HCT116 (cell line): ENCODE measurements around the gene C1orf167. TPM values are rescaled to one million over a fixed set of nuclear protein-coding genes. Genes with fewer than 3 reads are reported as not detected.
"Not testable (repeated sequence)": the region's sequence is repeated elsewhere in the genome, so short reads cannot be mapped to it uniquely, and the experiment has no call there.

Source experiments
- ATAC-seq: fragments of 200-7000 bp; cut with Tn5 transposase; 2 replicates; pipeline ENCODE4 v1.9.1; 2020; ENCODE audit warnings: mild to moderate bottlenecking, moderate library complexity
- BruUV-seq: library from RNA; stranded (reverse); fragments of 400-500 nt; replicated peaks from 2 replicates; lab custom pipeline; 2021; lab: Mats Ljungman, UMichigan
- CTCF ChIA-PET: fragments of 300-600 bp; sonication (Branson Sonifier 250); formaldehyde crosslinking; loops from one replicate; lab custom pipeline; 2021; ENCODE audit warnings: antibody characterized with exemption; lab: Charles Lee
- POLR2A ChIA-PET: fragments of 300-600, 350-600 bp; sonication (Branson Sonifier 250); formaldehyde crosslinking; loops from one replicate; lab custom pipeline; 2021; ENCODE audit warnings: antibody characterized with exemption; lab: Charles Lee
- RAD21 ChIA-PET, 2 experiments: fragments of 300-600 bp; sonication (Branson Sonifier 250); formaldehyde crosslinking; loops; one replicate each; lab custom pipeline; 2023; ENCODE audit warnings: low total read pairs in 2 of 2; ENCODE audit not compliant: uncharacterized antibody in 2 of 2, unreplicated experiment in 2 of 2, low non-redundant PET in 1 of 2; lab: Charles Lee
- DNase-seq: peaks from one replicate; pipeline ENCODE4 v3.0.0-alpha.2; 2010; ENCODE audit warnings: low read depth, low spot score
- H2AFZ ChIP-seq: fragments of 200-600 bp; shearing (Covaris generic), sonication (generic); 2 replicates; pipeline ENCODE4 v1.6.1; 2017; ENCODE audit warnings: low read depth, mixed run types, mixed read lengths, antibody characterized with exemption, low read length; ENCODE audit not compliant: poor library complexity, severe bottlenecking
- H3K27ac ChIP-seq: 2 replicates; pipeline ENCODE4 v1.5.1; 2012; ENCODE audit warnings: low read depth, low read length
- H3K27me3 ChIP-seq: fragments of 200-600 bp; sonication (generic); 2 replicates; pipeline ENCODE4 v1.6.1; 2016; ENCODE audit warnings: mixed run types, low read length, mixed read lengths; ENCODE audit not compliant: insufficient read depth
- H3K36me3 ChIP-seq, 2 experiments: fragments of 200-500 bp in 1 of 2; fragments of 200-600 bp in 1 of 2; sonication (Bioruptor generic) in 1 of 2; sonication (generic) in 1 of 2; 2 replicates each; pipeline versions ENCODE4 v1.5.1 to v1.6.1; 2014 to 2016; ENCODE audit warnings: low read length in 2 of 2, inconsistent platforms in 1 of 2, mixed read lengths in 1 of 2, mixed run types in 1 of 2; ENCODE audit not compliant: insufficient read depth in 2 of 2, control insufficient read depth in 1 of 2
- H3K4me1 ChIP-seq, 2 experiments: fragments of 200-600 bp in 1 of 2; sonication (generic) in 1 of 2; 2 replicates each; pipeline versions ENCODE4 v1.5.1 to v1.6.1; 2012 to 2017; ENCODE audit warnings: low read length in 2 of 2, inconsistent platforms in 1 of 2, mild to moderate bottlenecking in 1 of 2, mixed read lengths in 1 of 2, mixed run types in 1 of 2, moderate library complexity in 1 of 2; ENCODE audit not compliant: insufficient read depth in 2 of 2, control insufficient read depth in 1 of 2
- H3K4me2 ChIP-seq: fragments of 200-600 bp; sonication (generic); 2 replicates; pipeline ENCODE4 v1.6.1; 2017; ENCODE audit warnings: mixed run types, low read length, mixed read lengths
- H3K4me3 ChIP-seq, 2 experiments: fragments of 200-600 bp in 1 of 2; sonication (generic) in 1 of 2; replicated peaks in 1 of 2; 2 replicates each; pipeline ENCODE4 v1.5.1; 2011 to 2016; ENCODE audit warnings: low read length in 2 of 2, control low read depth in 1 of 2, low read depth in 1 of 2, mild to moderate bottlenecking in 1 of 2, mixed read lengths in 1 of 2, mixed run types in 1 of 2
- H3K79me2 ChIP-seq: fragments of 200-600 bp; sonication (generic); 2 replicates; pipeline ENCODE4 v1.6.1; 2017; ENCODE audit warnings: mild to moderate bottlenecking, mixed run types, low read length, moderate library complexity, mixed read lengths; ENCODE audit not compliant: insufficient read depth
- H3K9ac ChIP-seq: fragments of 200-600 bp; sonication (generic); 2 replicates; pipeline ENCODE4 v1.6.1; 2016; ENCODE audit warnings: low read length, mixed read lengths
- H3K9me2 ChIP-seq: fragments of 200-600 bp; sonication (generic), shearing (Covaris generic); 2 replicates; pipeline ENCODE4 v1.6.1; 2017; ENCODE audit warnings: mixed run types, mild to moderate bottlenecking, moderate library complexity; ENCODE audit not compliant: insufficient read depth
- H3K9me3 ChIP-seq, 2 experiments: fragments of 200-500 bp in 1 of 2; fragments of 200-600 bp in 1 of 2; sonication (Bioruptor generic) in 1 of 2; sonication (generic) in 1 of 2; 2 replicates each; pipeline ENCODE4 v1.6.1; 2014 to 2017; ENCODE audit warnings: low read length in 2 of 2, mixed read lengths in 2 of 2, inconsistent platforms in 1 of 2, low read depth in 1 of 2, mild to moderate bottlenecking in 1 of 2, mixed run types in 1 of 2, moderate library complexity in 1 of 2; ENCODE audit not compliant: control insufficient read depth in 1 of 2, insufficient read depth in 1 of 2
- H4K20me1 ChIP-seq: fragments of 200-600 bp; sonication (generic), shearing (Covaris generic); 2 replicates; pipeline ENCODE4 v1.6.1; 2017; ENCODE audit warnings: mixed run types, mild to moderate bottlenecking, moderate library complexity; ENCODE audit not compliant: insufficient read depth
- CBX3 ChIP-seq: IDR thresholded peaks from 2 replicates; pipeline ENCODE4 v1.6.1; 2012; ENCODE audit warnings: low read depth
- ZFX ChIP-seq: fragments of 450-650 bp; IDR thresholded peaks from 2 replicates; pipeline ENCODE4 v1.6.1; 2017
- intact Hi-C: fragments of 100-400 bp; cut with micrococcal nuclease; formaldehyde crosslinking; loops from 2 replicates; pipeline ENCODE4 v1.10.0; 2022
- total RNA-seq: library from RNA; stranded (reverse); gene quantifications from one replicate; pipeline ENCODE4 v1.2.1, GENCODE V29; 2021; ENCODE audit not compliant: unreplicated experiment
- TF ChIP-seq, protein P1 (sequence below): IDR thresholded peaks from 2 replicates; pipeline ENCODE4 v1.6.1; 2012; ENCODE audit warnings: low read depth

The C1orf167 gene
- total RNA-seq, 1 experiment from 2014 or later, result 0.12 TPM

DNA sequence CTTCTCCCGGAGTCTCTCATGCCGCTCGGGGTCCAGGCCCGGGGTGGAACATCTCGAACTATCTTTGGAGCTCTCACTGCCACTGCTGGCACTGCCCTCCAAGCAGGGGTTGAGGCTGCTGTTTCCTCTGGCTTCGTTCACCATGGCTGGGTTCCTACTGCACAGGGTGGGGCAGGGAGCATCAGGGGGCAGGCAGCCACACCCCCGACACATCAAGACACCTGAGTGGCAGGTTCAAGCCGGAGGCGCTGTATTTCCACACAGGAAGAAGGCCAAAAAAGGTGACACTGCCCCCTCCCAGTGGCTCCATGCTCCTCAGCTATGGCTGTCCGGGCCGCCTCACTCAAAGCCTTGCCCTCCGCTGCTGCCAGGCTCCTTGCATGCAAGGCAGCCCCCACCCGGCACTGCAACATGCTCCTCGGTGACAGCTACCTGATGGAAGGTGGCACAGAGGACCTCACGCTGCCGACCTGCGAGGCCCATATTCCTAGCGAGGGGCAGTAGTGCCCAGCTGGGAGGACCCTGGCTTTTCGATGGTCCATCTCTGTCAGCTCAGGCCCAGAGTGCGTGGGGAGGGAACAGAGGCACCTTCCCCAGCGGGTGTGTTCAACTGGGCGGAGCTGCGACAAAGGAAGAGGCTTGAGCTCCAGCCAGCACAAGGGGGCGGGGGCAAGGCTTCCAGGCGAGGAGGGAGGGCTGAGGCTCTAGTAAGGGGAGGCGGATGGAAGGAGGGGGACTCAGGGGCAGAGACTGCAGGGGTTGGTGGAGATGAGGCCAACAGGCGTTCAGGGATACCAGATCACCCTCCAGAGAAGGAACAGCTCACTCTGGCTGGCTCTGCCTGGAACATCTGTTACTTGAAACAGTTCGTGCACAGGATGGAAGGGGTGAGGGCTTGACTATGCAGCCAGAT, 41.2 kb downstream of the C1orf167 start:
- peaks cover 14% of the 10 kb centered on the region for H3K79me2 ChIP-seq
- peak overlapping the region; percentile 34 to 50 for H3K4me3 ChIP-seq
- no peak overlapping the region for H2AFZ ChIP-seq
- no peaks in the 10 kb centered on the region for H3K9me3 ChIP-seq
- no peaks in the 10 kb centered on the region for H3K36me3 ChIP-seq
- intact Hi-C loops, result no loop called here
- ChIA-PET CTCF (interaction anchor here (0.7 to 0.8 kb wide), 2 partner anchors 16 to 65 kb away, joined by 3 read pairs; no protein-coding TSS in a partner anchor), RAD21 (interaction anchor here in 1 of 2 experiments (0.6 kb wide), 1 partner anchor 50 kb away, joined by 4 read pairs; no protein-coding TSS in a partner anchor), POLR2A (interaction anchor here (1.0 kb wide), 2 partner anchors 16 to 105 kb away, joined by 3 to 4 read pairs; no protein-coding TSS in a partner anchor)
- peak overlapping the region; percentile 43 for H3K9ac ChIP-seq
- H4K20me1 ChIP-seq, result no peaks in the 10 kb centered on the region
- peak overlapping the region; percentile 54 for H3K27ac ChIP-seq
- no peaks in the 10 kb centered on the region for H3K27me3 ChIP-seq
- DNase-seq (peak; percentile 36), ATAC-seq (peak; percentile 39)
- TF ChIP-seq CBX3 (no peak), ZFX (no peak)
- TF ChIP-seq, protein P1, sequence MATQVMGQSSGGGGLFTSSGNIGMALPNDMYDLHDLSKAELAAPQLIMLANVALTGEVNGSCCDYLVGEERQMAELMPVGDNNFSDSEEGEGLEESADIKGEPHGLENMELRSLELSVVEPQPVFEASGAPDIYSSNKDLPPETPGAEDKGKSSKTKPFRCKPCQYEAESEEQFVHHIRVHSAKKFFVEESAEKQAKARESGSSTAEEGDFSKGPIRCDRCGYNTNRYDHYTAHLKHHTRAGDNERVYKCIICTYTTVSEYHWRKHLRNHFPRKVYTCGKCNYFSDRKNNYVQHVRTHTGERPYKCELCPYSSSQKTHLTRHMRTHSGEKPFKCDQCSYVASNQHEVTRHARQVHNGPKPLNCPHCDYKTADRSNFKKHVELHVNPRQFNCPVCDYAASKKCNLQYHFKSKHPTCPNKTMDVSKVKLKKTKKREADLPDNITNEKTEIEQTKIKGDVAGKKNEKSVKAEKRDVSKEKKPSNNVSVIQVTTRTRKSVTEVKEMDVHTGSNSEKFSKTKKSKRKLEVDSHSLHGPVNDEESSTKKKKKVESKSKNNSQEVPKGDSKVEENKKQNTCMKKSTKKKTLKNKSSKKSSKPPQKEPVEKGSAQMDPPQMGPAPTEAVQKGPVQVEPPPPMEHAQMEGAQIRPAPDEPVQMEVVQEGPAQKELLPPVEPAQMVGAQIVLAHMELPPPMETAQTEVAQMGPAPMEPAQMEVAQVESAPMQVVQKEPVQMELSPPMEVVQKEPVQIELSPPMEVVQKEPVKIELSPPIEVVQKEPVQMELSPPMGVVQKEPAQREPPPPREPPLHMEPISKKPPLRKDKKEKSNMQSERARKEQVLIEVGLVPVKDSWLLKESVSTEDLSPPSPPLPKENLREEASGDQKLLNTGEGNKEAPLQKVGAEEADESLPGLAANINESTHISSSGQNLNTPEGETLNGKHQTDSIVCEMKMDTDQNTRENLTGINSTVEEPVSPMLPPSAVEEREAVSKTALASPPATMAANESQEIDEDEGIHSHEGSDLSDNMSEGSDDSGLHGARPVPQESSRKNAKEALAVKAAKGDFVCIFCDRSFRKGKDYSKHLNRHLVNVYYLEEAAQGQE, result no peak
- no peaks in the 10 kb centered on the region for H3K9me2 ChIP-seq
- peak overlapping the region; percentile 94 for H3K4me2 ChIP-seq
- no TSS peak for BruUV-seq
- peaks cover 38 to 64% of the 10 kb centered on the region in 2 experiments for H3K4me1 ChIP-seq

DNA sequence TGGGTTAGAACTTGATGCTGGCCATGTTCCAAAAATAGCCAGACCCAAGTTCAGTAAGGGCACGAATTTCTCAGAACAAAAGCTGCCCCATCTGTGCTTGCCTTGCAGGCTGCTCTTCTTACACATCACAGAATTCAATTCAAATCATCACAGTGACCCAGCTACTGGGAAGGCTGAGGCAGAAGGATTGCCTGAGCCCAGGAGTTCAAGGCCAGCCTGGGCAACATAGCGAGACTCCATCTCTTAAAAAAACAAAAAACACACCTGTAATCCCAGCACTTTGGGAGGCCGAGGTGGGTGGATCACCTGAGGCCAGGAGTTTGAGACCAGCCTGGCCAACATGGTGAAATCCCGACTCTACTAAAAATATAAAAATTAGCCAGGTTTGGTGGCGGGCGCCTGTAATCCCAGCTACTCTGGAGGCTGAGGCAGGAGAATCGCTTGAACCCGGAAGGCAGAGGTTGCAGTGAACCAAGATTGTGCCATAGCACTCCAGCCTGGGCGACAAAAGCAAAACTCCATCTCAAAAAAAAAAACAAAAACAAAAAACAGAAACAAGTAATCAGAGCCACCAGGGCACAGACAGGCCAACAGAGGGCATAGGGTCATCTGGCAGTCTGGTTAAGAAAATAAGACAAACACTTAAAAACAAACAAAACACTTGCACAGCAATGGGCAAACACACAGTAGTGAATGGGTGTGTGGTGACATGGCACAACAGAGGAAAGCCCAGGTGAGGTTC, 42.1 kb downstream of the C1orf167 start:
- Histone ChIP-seq H3K79me2 (peaks cover 15% of the 10 kb centered on the region), H3K9ac (peak overlapping the region; percentile 61), H3K4me1 (peaks cover 38 to 64% of the 10 kb centered on the region in 2 experiments), H3K27ac (peak overlapping the region; percentile 89), H3K4me2 (peak overlapping the region; percentile 94), H3K4me3 (peak overlapping the region; percentile 58 to 71)
- H3K9me3 ChIP-seq, intact Hi-C loops, BruUV-seq, DNase-seq, H3K36me3 ChIP-seq, H3K9me2 ChIP-seq, H3K27me3 ChIP-seq, H2AFZ ChIP-seq, H4K20me1 ChIP-seq, ATAC-seq: not testable (repeated sequence)
- ChIA-PET POLR2A (interaction anchor here (1.0 kb wide), 2 partner anchors 17 to 104 kb away, joined by 3 to 4 read pairs; no protein-coding TSS in a partner anchor), RAD21 (interaction anchor here in 1 of 2 experiments (0.6 kb wide), 1 partner anchor 51 kb away, joined by 4 read pairs; no protein-coding TSS in a partner anchor), CTCF (interaction anchor here (0.8 kb wide), 1 partner anchor 17 kb away, joined by 3 read pairs; no protein-coding TSS in a partner anchor)
